ENCODE measurements around the gene FAM120AOS.

The FAM120AOS gene

GRCh38 chr9:93453047-93453914, at the start of gene FAM120AOS:
TSS of gene FAM120AOS (minus strand) at chr9:93453581. CDS start at chr9:93452709, 872 bp downstream.
- DNase-seq: peak; percentile 92

DNA sequence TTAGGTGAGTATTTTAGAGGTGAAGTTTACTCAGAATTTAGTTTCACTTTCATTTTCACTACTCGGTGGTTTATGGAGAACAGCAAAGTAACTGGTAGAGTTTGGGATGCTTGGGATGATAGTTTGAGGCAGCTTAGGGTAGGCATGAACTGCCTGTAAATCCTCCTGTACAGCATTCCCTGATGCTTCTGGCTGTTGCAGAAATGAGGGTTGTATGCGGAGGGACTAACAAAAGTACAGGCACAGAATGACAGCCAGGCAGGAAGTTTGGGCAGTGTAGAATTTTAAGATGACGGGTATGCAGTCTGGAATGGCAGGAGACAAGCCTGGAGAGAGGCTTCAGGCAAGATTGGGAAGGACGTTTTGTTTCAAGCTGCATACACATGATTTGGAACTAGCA, 48.0 kb upstream of the FAM120AOS start:
- no peak for DNase-seq

- DNase-seq: no peak
Observed at GRCh38 chr9:93500571-93501298, 47.4 kb upstream of the FAM120AOS start.

- no peak for DNase-seq
Observed at GRCh38 chr9:93496285-93496684, 42.9 kb upstream of the FAM120AOS start.

GRCh38 chr9:93493949-93494348, 40.6 kb upstream of the FAM120AOS start:
- no peak for DNase-seq

DNA sequence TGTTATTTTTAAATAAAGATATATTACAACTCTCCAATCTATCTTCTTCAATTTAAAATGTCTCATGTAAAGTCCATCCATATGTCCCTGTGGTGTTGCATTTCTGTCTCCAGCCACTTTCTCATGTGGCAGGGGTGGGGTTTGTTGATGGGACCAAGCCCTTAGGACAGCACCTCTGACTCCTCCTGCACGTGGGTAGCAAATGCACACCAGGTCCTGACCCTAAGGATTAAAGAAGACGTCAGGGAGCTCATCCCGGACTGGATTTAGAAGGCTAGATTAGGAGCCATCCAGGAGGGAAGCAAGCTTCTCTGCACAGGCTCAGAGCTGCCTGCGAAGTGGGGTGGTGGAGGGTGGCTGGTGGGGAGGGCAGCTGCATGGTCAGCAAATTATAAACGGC, 38.9 kb upstream of the FAM120AOS start:
- DNase-seq: no peak

- no peak for DNase-seq
Observed at GRCh38 chr9:93491593-93492232, 38.3 kb upstream of the FAM120AOS start.

DNA sequence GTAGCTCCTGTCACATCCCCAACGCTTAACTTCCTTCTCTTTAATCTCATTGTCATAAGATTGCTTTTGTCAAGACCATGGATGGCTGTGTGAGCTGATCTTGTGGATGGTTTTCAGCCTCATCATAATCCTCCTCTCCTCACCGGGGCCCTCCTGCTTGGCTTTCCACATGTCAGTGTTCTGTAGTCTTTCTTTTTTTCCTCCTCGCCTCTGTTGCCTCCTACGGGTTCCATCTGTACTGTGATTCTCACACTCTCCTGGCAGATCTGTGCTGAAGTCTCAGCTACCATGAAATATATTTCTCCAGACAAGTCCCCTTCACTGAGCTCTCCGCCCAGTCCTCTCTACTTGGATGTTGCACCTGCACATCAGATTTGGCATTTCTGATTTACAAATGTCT, 34.9 kb upstream of the FAM120AOS start:
- no peak for DNase-seq

- no peak for DNase-seq
Observed at GRCh38 chr9:93486268-93486667, 32.9 kb upstream of the FAM120AOS start.

DNA sequence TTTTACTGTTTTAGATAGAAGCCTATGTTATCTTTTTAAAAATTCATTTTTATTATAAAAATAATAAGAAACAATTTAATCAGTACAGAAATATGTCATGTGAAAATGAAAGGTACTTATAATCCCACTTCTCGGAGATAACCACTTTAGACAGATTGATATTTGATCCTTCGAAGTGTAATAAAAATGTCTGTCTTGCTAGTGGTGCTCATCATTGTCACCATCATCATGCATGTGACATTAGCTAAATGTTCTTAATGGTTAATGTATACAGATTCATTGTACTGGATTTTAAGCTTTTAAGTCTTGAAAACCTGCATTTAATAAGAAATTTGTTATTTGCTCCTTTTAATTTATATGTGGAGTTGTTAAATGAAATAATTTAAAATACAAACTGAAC, 30.1 kb upstream of the FAM120AOS start:
- DNase-seq: no peak

GRCh38 chr9:93480728-93481324, 27.4 kb upstream of the FAM120AOS start:
- no peak for DNase-seq

- no peak for DNase-seq
Observed at GRCh38 chr9:93480262-93480661, 26.9 kb upstream of the FAM120AOS start.

DNA sequence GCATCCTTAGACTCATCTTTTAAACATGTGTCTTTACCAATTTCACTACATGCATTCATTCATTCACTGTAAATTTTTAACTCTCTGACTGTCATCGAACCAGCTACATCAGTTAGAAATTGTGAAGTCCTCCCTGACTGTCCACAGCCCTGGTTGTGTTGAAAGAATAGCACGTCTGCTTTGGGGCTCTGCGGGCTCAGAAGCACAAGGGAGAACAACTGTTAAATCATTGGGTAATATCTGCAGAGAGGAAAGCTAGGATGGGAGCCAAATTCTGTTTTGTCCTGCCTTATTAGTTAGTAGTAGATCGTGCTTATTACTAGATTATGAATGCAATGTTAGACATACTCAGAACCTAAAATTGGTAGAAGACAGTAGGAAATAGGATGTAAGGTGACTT, 26.3 kb upstream of the FAM120AOS start:
- DNase-seq: no peak

DNA sequence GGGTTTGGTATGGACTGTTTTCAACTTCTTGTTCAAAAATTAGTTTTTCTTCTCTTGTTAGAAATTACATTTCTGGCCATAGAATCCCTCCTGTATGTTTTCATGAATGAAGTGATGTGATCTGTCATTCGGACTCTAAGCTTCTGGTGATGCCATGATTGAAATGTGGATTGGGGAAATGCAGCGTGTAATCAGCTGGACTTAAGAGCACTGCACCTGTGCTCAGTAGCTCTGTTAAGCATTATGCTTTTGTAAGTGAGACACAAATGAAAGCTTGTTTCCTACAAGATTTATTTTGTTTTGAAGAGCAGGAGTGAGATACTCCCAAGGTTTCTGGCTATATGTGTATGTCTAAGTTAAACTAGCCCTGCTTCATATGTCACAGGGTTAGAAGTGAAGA, 24.0 kb upstream of the FAM120AOS start:
- no peak for DNase-seq

DNA sequence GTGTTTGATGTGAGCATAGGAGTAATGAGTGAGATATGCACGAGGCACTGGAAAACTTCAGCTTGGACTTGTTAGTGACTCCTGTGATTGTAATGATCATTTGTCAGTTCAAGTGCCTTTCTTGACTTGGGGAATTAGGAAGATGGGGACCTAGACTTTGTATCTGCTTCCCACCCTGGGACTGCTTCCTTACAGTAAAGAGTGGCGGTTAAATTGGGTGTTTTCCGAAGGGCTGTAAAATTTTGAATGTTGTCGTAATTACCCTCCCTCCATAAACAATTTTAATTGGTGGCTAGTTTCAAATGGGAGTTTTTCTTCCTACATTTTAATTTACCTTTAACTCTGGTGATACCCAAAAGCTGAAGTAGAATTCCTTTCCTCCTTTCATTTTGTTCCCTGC, 23.5 kb upstream of the FAM120AOS start:
- no peak for DNase-seq

DNA sequence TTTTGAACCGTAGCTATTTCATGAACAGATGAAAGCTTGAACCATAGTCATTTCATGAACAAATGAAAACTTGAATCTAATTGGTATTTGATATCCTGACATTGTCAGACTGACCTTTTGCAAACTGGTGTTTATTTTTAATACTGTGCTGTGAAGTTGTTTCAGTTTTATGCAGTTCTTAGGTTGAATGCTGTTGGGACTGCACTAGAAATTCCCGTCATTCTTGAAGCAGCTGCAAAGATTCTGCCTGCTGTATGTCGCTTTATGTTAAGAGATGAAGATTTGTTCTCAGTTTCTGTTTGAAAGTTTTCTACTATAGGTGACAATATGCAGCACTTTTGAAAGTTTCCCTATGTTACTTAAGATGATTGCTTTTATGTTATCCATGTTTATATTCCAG, 22.5 kb upstream of the FAM120AOS start:
- no peak for DNase-seq

DNA sequence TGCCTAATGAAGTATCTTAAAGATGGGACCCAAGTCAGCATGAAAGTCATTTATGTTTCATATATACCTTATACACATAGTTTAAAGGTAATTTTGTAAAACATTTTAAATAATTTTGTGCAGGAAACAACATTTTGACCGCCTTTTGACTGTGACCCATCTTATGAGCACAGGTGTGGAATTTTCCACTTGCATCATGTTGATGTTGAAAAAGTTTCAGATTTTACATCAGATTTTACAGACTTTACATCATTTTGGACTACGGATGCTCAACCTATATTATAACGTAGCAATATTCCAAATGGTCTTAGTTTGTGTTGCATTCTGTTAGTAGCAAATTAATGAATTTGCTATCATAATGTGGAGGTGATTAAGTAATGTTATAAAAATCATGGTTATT, 21.7 kb upstream of the FAM120AOS start:
- no peak for DNase-seq

DNA sequence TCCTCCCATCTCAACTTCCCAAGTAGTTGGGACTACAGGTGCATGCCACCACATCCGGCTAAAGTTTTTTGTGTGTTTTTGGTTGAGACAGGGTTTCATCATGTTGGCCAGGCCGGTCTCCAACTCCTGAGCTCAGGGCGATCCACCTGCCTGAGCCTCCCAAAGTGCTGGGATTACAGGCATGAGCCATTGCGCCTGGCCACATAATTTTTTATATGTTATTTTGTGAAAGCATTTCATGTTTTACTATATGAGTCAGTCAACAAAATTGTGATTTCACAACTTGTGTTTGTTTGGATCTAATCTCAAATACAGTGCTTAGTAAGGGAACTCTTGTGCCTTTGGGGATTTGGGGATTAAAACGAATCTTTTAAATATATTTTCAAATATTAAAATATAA, 20.0 kb upstream of the FAM120AOS start:
- DNase-seq: no peak

DNA sequence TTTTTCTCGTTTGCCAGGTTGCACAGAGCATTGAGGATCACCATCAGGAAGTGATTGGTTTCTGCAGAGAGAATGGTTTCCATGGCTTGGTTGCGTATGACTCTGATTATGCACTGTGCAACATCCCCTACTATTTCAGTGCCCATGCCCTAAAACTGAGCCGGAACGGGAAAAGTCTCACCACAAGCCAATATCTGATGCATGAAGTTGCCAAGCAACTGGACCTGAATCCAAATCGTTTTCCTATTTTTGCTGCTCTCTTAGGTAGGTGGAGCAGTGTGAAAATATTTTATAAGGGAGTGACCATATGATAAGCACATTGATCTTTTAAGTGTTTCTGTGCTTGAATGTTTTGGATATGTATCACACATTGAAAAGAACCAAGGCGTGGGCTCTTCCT, 17.7 kb upstream of the FAM120AOS start:
- no peak for DNase-seq

DNA sequence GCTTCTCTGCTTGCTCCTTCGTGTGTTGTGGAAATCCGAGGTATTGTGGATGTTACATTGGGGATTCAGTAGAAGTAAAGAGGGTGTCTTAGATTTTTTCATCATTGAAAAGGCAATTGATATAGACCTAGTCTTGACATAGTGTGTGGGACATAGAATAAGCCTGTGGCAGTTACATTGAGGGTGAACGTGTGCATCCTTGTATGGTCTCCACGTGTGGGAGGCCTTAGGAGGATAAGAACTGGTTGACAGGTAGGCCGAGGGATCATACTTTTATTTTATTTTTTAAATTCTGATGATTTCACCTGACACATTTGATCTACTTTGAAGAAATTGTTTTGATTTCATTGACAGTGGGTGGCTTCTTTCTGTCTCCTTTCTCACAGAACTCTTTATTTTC, 17.0 kb upstream of the FAM120AOS start:
- DNase-seq: no peak

GRCh38 chr9:93468763-93469456, 15.5 kb upstream of the FAM120AOS start:
- DNase-seq: no peak

- DNase-seq: no peak
Observed at GRCh38 chr9:93467462-93467861, 14.1 kb upstream of the FAM120AOS start.

GRCh38 chr9:93467062-93467416, 13.7 kb upstream of the FAM120AOS start:
- DNase-seq: no peak
